Retinal pigment epithelial cell (primary cell): Measurements from ENCODE around the gene NEUROD2.

ENCODE experiments used
- DNase-seq: peaks from one replicate; pipeline ENCODE4 v3.0.0-alpha.2; 2010; ENCODE audit warnings: low read depth
- H3K4me3 ChIP-seq: 2 replicates; pipeline ENCODE4 v1.5.1; 2011; ENCODE audit warnings: mild to moderate bottlenecking, low read length, control low read depth, moderate library complexity
- CTCF ChIP-seq: conservative IDR thresholded peaks from 2 replicates; pipeline ENCODE4 v1.5.1; 2011; ENCODE audit warnings: low read depth, low read length, control low read depth, inconsistent platforms

Gene NEUROD2

GRCh38 chr17:39581759-39582085, 26.0 kb downstream of the NEUROD2 start:
- DNase-seq: no peak
- no peak overlapping the region for H3K4me3 ChIP-seq
- no peak for TF ChIP-seq CTCF

GRCh38 chr17:39581071-39581758, 26.5 kb downstream of the NEUROD2 start:
- DNase-seq: no peak
- TF ChIP-seq CTCF: no peak
- H3K4me3 ChIP-seq: no peak overlapping the region

- DNase-seq: no peak
- TF ChIP-seq CTCF: no peak
- H3K4me3 ChIP-seq: no peak overlapping the region
Observed at GRCh38 chr17:39580082-39580468, 27.6 kb downstream of the NEUROD2 start.

GRCh38 chr17:39579318-39580081, 28.2 kb downstream of the NEUROD2 start:
- H3K4me3 ChIP-seq: no peak overlapping the region
- no peak for TF ChIP-seq CTCF
- DNase-seq: no peak

- no peak for TF ChIP-seq CTCF
- no peak overlapping the region for H3K4me3 ChIP-seq
Observed at GRCh38 chr17:39578272-39578671, 29.4 kb downstream of the NEUROD2 start.

GRCh38 chr17:39576187-39576586, 31.5 kb downstream of the NEUROD2 start:
- H3K4me3 ChIP-seq: no peak overlapping the region
- TF ChIP-seq CTCF: peak; percentile 78
- no peak for DNase-seq

More at GRCh38 chr17:39578272-39578671, 29.4 kb downstream of the NEUROD2 start:
- no peak for DNase-seq
